HG03432 (cell line): Measurements from ENCODE around the gene KRTAP10-4.
"Not testable (repeated sequence)": the region's sequence is repeated elsewhere in the genome, so short reads cannot be mapped to it uniquely, and the experiment has no call there.

Experiments
- ATAC-seq: cut with Tn5 transposase; IDR thresholded peaks from one replicate; pipeline ENCODE4 v1.9.1; 2021; ENCODE audit warnings: mild to moderate bottlenecking, moderate library complexity; ENCODE audit not compliant: unreplicated experiment

Gene KRTAP10-4

DNA sequence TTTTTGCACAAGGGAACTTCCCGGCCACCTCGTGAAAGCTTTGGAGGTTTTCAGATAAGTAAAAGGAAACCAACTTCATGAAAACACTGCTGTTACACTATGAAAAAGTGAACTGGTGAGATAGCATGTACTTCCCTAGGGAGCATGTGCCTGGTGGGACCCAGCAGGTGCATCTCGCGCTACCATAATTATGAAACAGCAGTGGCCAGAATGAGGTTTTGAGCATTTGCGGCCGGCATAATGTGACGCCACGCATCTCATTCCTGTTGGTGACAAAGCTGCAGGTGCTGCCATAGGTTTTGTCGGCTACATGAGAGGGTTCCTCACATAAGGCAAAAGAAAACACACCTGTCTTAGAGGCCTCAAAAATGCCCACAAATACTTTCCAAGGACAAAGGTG lies 16.6 kb upstream of the KRTAP10-4 start:
- ATAC-seq, result no peak

GRCh38 chr21:44557491-44558328 lies 15.8 kb upstream of the KRTAP10-4 start:
- no peak for ATAC-seq

GRCh38 chr21:44558329-44558675 lies 15.2 kb upstream of the KRTAP10-4 start:
- ATAC-seq, result not testable (repeated sequence)

GRCh38 chr21:44558695-44559094 lies 14.8 kb upstream of the KRTAP10-4 start, which contains the start of gene KRTAP10-3:
Gene KRTAP10-3, minus strand, starts transcription at chr21:44558795. Its CDS starts 80 bp downstream, at chr21:44558715.
- ATAC-seq, result no peak

GRCh38 chr21:44564099-44564498 lies 9.4 kb upstream of the KRTAP10-4 start:
- no peak for ATAC-seq

DNA sequence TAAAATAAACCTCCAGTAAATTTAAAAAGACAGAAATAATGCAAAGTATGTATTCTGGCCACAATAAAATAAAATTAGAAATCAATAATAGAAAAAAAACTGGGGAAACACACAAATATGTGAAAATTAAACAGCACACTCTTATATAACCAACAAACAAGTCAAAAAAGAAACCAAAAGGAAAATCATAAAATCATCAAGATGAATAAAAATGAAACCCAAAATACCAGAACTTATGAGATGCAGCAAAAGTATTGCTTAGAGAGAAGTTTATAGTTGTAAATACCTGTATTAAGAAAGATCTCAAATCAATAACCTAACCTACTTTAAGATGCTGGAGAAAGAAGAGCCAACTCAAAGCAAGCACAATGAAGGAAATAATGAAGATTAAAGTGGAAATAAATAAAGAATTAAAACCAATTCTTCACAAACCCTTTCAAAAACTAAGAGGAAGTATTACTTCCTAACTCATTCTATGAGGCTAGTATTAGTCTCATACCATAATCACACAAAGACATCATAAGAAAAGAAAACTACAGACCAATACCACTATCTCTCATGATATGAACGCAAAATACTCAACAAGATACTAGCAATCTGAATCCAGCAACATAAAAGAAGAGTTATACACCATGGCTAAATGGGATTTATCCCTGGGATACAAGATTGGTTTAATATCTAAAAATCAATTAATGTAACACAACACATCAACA lies 8.5 kb upstream of the KRTAP10-4 start:
- ATAC-seq, result no peak

- no peak for ATAC-seq
Observed at GRCh38 chr21:44566403-44566802, 7.1 kb upstream of the KRTAP10-4 start.

DNA sequence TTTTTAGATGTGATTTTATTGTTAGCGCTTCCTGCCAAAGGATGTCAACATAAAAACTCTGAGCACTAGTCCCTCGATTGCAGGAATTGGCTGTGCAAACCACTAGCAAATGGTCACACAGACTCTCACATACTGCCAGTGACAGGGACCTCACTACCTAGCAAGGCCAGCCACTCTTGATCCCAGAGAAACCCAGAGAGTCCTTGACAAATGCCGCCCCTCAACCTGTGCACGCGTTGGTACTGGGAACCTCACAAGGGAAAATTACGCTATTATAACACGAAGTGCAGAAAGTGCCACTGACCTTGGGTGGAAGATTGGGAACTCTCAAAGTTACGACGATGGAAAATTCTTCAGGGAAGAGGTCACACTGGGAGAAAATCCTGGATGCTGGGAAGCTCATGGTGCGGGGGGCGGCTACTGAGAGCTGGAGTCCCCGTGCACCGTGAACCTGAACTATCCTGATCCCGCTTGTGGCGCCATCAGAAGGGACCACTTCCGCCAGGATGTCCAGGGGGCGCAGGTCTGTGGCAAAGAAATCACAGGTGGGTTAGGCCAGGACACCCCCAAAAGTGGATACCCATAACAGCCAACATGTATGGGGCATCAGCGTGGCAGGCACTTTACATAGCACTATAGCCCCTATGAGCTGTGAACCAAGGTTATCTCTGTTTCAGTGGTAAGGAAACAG lies 5.9 kb upstream of the KRTAP10-4 start:
- ATAC-seq, result no peak

- no peak for ATAC-seq
Observed at GRCh38 chr21:44568261-44568660, 5.3 kb upstream of the KRTAP10-4 start.

DNA sequence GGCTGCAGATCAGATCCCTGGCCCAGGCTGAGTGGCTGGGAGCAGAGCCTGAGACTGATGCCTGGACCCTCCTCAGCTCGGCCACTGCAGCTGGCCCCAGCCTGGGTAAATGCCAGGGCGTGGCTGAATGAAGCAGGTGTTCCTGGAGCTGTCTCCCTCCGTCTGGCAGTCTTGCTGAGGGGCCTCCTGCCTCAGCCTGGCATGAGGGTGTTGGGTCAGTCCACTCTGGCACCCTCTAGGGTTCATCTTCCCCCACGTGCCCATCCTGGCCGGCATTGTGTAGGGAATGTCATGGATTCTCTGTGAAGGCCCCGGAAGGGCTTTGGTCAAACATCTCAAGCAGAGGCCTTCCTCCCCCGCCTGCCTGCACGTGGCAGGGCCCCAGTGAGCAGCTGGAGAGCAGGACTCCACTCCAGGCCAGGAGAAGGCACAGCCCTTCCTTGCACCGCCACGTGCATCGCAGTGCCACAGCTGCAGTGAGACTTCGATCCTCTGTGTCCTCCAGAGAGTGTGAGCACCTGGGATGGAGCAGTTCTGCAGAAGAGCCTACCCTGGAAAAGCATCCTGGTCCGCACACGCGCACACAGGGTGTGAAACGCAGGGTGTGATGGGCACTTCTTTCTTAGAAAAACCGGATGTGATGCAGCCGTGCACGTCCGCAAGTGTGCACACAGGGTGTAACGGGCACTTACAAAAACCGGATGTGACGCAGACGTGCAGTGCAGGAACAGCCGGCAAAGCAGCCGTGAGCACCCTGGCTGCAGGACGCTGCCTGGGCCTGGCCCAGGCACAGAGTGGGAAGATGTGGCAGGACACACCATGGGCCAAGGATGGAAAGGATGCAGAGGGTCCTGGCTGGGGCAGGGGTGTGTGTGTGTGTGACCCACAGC lies 4.6 kb upstream of the KRTAP10-4 start:
- ATAC-seq, result no peak

DNA sequence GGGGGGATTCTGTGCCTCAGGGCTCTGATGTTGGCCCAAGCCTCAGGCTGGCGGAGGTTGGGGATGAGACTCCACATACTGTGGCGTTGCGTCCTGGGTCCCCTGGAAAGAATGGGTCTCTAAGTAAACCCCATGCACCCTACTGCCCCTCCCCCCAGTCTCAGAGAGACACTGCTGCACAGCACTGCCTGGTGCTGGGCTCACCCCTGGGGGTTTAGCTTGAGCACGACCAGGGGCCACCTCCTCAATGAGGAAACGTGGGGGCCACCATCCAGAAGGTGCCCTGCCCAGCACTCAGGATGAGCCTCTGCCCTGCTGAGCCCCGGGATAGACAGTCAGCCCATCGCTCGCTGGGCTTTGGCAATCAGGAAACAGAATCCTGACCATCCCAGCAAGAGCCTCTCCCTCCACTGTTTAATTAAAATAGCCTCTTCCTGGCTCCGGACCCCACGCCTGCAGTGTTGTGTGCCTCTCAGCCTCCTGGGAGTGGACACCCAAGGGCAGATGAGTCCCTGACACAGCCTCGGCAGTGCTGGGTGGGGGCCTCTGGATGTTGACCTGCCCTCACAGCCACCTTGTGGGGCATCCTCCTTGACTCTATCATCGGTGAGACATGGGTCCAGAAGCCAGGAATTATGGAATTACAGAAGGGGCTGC lies 3.5 kb upstream of the KRTAP10-4 start:
- no peak for ATAC-seq

GRCh38 chr21:44571296-44571695 lies 2.2 kb upstream of the KRTAP10-4 start:
- ATAC-seq, result no peak

- no peak for ATAC-seq
Observed at GRCh38 chr21:44571844-44572782, 1.4 kb upstream of the KRTAP10-4 start.

DNA sequence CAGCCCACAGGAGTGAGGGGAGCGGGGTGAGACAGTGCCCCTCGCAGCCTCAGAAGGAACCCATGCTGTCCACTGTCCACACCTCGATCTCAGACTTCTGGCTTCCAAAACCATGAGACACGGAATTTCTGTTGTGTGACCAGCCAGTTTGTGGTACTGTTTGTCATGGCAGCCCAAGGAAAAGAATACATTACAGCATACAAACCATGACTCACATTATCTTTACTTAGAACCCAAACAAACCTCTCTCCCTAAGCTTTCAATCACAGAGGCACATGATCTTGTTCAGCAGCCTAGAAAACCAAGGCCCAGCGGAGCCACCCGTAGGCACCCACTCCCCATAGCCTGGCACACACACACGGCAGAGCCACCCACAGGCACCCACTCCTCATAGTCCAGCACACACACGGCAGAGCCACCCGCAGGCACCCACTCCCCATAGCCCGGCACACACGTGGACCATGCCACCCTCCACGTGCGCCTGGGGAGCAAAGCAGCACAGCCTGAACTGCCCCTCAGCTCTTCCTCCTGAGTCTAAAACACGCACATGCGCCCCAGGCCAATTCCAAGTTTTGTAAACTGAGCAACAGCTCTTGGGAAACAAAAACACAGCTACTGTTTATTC lies 458 bp upstream of the KRTAP10-4 start:
- no peak for ATAC-seq

DNA sequence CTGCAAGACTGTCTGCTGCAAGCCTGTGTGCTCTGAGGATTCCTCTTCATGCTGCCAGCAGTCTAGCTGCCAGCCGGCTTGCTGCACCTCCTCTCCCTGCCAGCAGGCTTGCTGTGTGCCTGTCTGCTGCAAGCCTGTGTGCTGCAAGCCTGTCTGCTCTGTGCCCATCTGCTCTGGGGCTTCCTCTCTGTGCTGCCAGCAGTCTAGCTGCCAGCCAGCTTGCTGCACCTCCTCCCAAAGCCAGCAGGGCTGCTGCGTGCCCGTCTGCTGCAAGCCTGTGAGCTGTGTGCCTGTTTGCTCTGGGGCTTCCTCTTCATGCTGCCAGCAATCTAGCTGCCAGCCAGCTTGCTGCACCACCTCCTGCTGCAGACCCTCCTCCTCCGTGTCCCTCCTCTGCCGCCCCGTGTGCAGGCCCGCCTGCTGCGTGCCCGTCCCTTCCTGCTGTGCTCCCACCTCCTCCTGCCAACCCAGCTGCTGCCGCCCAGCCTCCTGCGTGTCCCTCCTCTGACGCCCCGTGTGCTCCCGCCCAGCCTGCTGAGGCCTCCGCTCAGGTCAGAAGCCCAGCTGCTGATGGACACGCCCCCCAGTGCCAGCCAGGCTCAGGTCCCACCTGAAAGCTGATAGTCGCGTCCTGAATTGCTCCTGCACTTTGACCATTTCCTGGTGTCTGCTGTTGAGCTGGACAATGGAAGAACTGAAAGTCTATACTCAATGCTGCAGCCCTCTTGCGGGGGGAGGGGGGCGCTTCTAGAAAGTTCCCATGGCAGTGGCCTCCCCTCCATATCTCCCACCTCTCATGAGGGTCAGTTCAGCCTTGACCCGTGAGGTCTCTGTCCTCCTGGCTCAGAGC lies 1.2 kb downstream of the KRTAP10-4 start:
- ATAC-seq, result no peak

GRCh38 chr21:44575307-44576024 lies 1.9 kb downstream of the KRTAP10-4 start:
- no peak for ATAC-seq

DNA sequence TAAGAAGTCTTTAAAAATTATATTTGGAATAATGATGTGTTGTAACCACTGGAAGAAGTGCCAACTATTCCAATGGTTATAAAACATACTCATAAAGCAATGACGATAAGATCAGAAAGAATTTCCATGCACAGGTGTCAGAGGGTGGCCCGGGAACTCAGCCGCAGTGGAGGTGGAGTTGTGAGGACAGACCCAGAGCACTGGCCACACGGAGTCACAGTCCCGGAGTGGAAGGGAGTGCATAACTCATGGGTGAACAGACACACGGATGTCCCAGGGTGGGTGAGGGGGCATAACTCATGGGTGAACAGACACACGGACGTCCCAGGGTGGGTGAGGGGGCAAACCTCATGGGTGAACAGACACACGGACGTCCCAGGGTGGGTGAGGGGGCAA lies 2.5 kb downstream of the KRTAP10-4 start:
- ATAC-seq, result no peak
